Ovary (tissue), 9 donors: ENCODE results near the gene GRID2IP. TPM values are rescaled to one million over a fixed set of nuclear protein-coding genes. Genes with fewer than 3 reads are reported as not detected.

Source experiments
- DNase-seq, 5 donors: peaks; one replicate each; pipeline ENCODE4 v3.0.0-alpha.2; 2019 to 2020
- H3K27ac ChIP-seq, 2 donors: fragments of 200-600 bp; one replicate each; pipeline versions ENCODE4 v1.5.1 to v1.8.0; 2019 to 2022
- H3K27me3 ChIP-seq: fragments of 200-600 bp; one replicate; pipeline ENCODE4 v1.8.0; 2022
- H3K36me3 ChIP-seq: fragments of 200-600 bp; sonication (generic); one replicate; pipeline ENCODE4 v1.5.1; 2019
- H3K4me1 ChIP-seq: one replicate; pipeline ENCODE4 v1.8.1; 2013; ENCODE audit warnings: mild to moderate bottlenecking, moderate library complexity; ENCODE audit not compliant: insufficient read depth
- H3K4me3 ChIP-seq: fragments of 200-600 bp; sonication (generic); one replicate; pipeline ENCODE4 v1.5.1; 2017
- H3K9me3 ChIP-seq, 2 donors: fragments of 200-600 bp in 1 of 2; sonication (generic) in 1 of 2; one replicate each; pipeline versions ENCODE4 v1.5.1 to v1.8.1; 2013 to 2019; ENCODE audit warnings: mild to moderate bottlenecking in 1 of 2, moderate library complexity in 1 of 2
- CTCF ChIP-seq, 3 donors: fragments of 450-650 bp in 2 of 3; fragments of 200-600 bp in 1 of 3; IDR thresholded peaks; one replicate each; pipeline versions ENCODE4 v1.5.1 to v1.8.0; 2016 to 2022; ENCODE audit warnings: antibody characterized with exemption in 3 of 3, mild to moderate bottlenecking in 1 of 3
- EP300 ChIP-seq: sonication (generic); formaldehyde crosslinking; IDR thresholded peaks from one replicate; pipeline ENCODE4 v1.6.1; 2017; ENCODE audit warnings: antibody characterized with exemption
- POLR2A ChIP-seq: fragments of 450-650 bp; IDR thresholded peaks from one replicate; pipeline ENCODE4 v1.6.1; 2017; ENCODE audit warnings: antibody characterized with exemption, mild to moderate bottlenecking, moderate library complexity
- WGBS, 3 donors: extraction: QIAGEN DNeasy Blood & Tissue Kit in 1 of 3; methylation state at CpG; one replicate each; pipeline versions ENCODE4 v1.1.5 to v1.1.7; 2013 to 2017; 5-methylcytosine and 5-hydroxymethylcytosine counted together
- intact Hi-C, 4 donors: fragments of 100-400 bp; cut with DNase I; formaldehyde crosslinking; loops; one replicate each; pipeline versions ENCODE4 v1.11.0 to v1.15.1; 2022 to 2023
- polyA plus RNA-seq, 2 donors: library from polyadenylated mRNA; stranded (reverse); fragments of 200-250 nt in 1 of 2; fragments of 350-450 nt in 1 of 2; fragmentation: Illumina TruSeq in 1 of 2; extraction: RNeasy Lipid Tissue Mini Kit (QIAGEN cat#74804) in 1 of 2; gene quantifications; one replicate each; pipeline ENCODE4 v1.2.3, GENCODE V29; 2013 to 2014
- total RNA-seq, 7 donors: library from RNA; depleted of rRNA in 2 of 7; stranded (reverse); fragments of >200 nt in 2 of 7; fragmentation: NEBNext Ultra II Directional in 3 of 7; extraction: Animal tissue kit (Norgen Biotek cat#: 25700) in 3 of 7; gene quantifications; one replicate each; pipeline versions ENCODE4 v1.1.0 to v1.2.4, GENCODE V29; 2016 to 2023
- donor health status: DM: no; HTN: no; CAD: no; lungs with moderate emphysema.
- donor health status: DM: no; HTN: no; CAD: no.
- donor health status: Bipolar disorder and iron deficiency.
- donor health status: DM: yes; HTN: yes; CAD: no.
- donor health status: DM: no; HTN: no; CAD: no.
- donor health status: DM: yes; HTN: yes; CAD: no.

The GRID2IP gene
- total and polyA plus RNA-seq, 9 donors = 0.07 to 0.51 (median 0.39) TPM; not detected in 1

- no peaks in the 10 kb centered on the region for H3K36me3 ChIP-seq
- DNase-seq = no peak
- intact Hi-C loops = no loop called here
- no peaks in the 10 kb centered on the region for H3K9me3 ChIP-seq
- H3K4me3 ChIP-seq = no peak overlapping the region
- no peaks in the 10 kb centered on the region for H3K27me3 ChIP-seq
- H3K4me1 ChIP-seq = no peaks in the 10 kb centered on the region
- 70 to 85% (median 82%) methylated on average over 12 of the region's 12 CpGs for WGBS, 3 donors
- no peak overlapping the region for H3K27ac ChIP-seq
- TF ChIP-seq CTCF (IDR thresholded peaks at IDR 0.05) (no peak), POLR2A (no peak), EP300 (no peak)
Observed at GRCh38 chr7:6546498-6547251, 4.6 kb downstream of the GRID2IP start.

DNA sequence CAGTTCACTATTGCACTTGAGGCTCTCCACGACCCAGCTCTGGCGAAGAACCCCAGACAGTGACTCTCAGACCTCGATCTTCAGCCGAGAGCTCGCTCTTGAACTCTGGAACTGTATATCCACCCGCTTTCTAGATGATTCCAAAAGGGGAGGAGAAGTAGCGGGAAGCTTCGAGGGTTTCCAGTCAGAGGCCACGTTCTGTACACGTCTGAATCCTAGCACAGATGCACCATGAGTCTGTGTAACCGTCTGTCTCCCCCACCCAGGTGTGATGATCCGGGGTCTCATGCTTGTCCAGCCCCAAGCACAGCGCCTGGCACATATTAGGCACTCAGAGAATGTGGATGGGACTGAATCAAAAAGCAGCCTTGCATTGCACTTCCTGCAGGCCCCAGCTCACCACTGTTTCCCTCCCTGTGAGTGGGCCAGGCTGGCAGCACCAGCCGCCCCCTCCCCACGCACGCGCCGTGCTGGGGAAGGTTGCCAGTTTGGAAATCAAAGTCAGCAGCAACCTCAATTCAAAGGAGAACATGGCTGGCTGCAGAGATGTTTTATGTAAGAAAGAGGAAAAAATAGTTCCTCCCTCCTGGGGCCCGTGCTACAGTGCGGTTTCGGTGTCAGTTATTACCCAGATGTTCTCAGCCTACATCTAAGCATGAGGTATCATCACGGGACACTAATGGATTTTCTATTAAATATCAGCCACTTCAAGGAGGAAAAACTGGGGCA is 5.7 kb downstream of the GRID2IP start:
- H3K27me3 ChIP-seq = no peaks in the 10 kb centered on the region
- H3K36me3 ChIP-seq = no peaks in the 10 kb centered on the region
- intact Hi-C loops = no loop called here
- no peak overlapping the region for H3K4me3 ChIP-seq
- TF ChIP-seq CTCF (IDR thresholded peaks at IDR 0.05) = no peak
- TF ChIP-seq POLR2A = no peak
- no peak for TF ChIP-seq EP300
- H3K27ac ChIP-seq = no peak overlapping the region
- H3K9me3 ChIP-seq = no peaks in the 10 kb centered on the region
- DNase-seq = no peak
- H3K4me1 ChIP-seq = no peaks in the 10 kb centered on the region
- WGBS, 3 donors = 77 to 85% (median 79%) methylated on average over 22 of the region's 22 CpGs

GRCh38 chr7:6542368-6542767 is 8.9 kb downstream of the GRID2IP start:
- no peaks in the 10 kb centered on the region for H3K9me3 ChIP-seq
- intact Hi-C loops = no loop called here
- DNase-seq = no peak
- TF ChIP-seq POLR2A (no peak), EP300 (no peak), CTCF (IDR thresholded peaks at IDR 0.05) (no peak)
- no peak overlapping the region for H3K4me3 ChIP-seq
- 67 to 91% (median 87%) methylated on average over 1 of the region's 1 CpG for WGBS, 3 donors
- no peak overlapping the region for H3K27ac ChIP-seq
- H3K27me3 ChIP-seq = no peaks in the 10 kb centered on the region
- H3K4me1 ChIP-seq = no peaks in the 10 kb centered on the region
- no peaks in the 10 kb centered on the region for H3K36me3 ChIP-seq

DNA sequence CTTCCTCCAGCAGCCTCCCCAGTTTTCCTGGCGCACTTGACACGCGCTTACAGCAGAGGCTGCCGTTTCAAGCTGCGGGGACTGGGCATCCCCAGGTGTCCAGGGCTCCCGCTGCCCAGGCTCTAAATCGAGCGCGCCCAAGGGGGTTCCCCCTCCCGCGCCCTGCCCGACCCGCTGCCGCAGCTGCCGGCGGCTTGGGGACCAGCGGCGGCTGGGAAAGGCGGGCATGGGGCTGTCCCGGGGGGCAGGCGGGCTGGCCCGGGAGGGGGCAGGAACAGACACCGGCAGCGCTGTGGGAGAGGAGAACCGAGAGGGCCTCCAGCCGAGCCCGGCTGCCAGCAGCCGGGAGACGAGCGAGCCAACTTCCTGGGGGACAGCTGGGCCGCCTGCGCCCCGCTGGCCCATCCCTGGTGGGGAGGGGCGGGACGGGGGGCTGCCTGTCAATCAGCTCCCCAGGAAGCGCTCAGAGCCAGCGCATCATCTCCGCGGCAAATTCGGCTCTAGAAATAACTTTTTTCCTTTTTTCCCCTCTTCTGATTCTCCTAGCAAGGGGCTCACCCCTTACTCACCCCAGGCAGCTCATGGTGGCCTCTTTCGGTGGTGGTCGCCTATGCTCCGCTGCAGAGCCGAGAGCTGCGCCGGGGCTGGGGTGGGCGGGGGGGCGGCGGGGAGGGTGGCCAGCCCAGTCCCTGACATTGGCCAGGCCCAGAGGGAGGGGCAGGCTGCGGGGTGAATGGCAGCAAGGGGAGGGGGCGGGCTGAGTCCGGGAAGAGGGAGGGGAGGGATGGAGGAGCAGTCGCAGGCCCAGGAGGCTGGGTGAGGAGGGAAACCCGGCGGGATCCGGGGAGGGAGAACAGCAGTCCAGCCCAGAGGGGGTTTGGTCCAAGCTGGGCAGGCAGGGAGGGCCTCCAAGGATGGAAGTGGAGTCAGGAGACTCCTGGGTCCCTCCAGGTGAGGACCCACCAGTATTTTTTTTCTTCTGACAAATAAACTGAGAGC is 14.7 kb downstream of the GRID2IP start:
- 1 to 4% (median 1%) methylated on average over 29 to 56 of the region's 56 CpGs for WGBS, 3 donors
- TF ChIP-seq POLR2A (no peak), EP300 (no peak), CTCF (IDR thresholded peaks at IDR 0.05) (no peak)
- Histone ChIP-seq H3K9me3 (no peaks in the 10 kb centered on the region), H3K4me3 (no peak overlapping the region), H3K36me3 (no peaks in the 10 kb centered on the region), H3K4me1 (no peaks in the 10 kb centered on the region), H3K27ac (no peak overlapping the region), H3K27me3 (no peaks in the 10 kb centered on the region)
- intact Hi-C loops = no loop called here
- no peak for DNase-seq
